Spinal cord (tissue), 10 donors: Measurements from ENCODE around the gene PRM3. TPM values are rescaled to one million over a fixed set of nuclear protein-coding genes. Genes with fewer than 3 reads are reported as not detected.

Experiments
- DNase-seq, 6 donors: peaks; one replicate each; pipeline versions ENCODE4 v3.0.0 to v3.0.0-alpha.2; 2013 to 2015; ENCODE audit warnings: low spot score in 6 of 6, low read depth in 4 of 6
- H3K27ac ChIP-seq: one replicate; pipeline ENCODE4 v1.5.1; 2013; ENCODE audit warnings: low read depth, low read length, control low read depth
- H3K27me3 ChIP-seq: one replicate; pipeline ENCODE4 v1.6.1; 2013; ENCODE audit warnings: low read length; ENCODE audit not compliant: control insufficient read depth, insufficient read depth
- H3K36me3 ChIP-seq: one replicate; pipeline ENCODE4 v1.6.1; 2013; ENCODE audit warnings: low read length; ENCODE audit not compliant: control insufficient read depth, insufficient read depth
- H3K4me1 ChIP-seq: one replicate; pipeline ENCODE4 v1.6.1; 2013; ENCODE audit warnings: low read length; ENCODE audit not compliant: control insufficient read depth, insufficient read depth
- H3K4me3 ChIP-seq: one replicate; pipeline ENCODE4 v1.5.1; 2013; ENCODE audit warnings: low read depth, low read length, control low read depth
- H3K9me3 ChIP-seq: one replicate; pipeline ENCODE4 v1.6.1; 2013; ENCODE audit warnings: low read length; ENCODE audit not compliant: control insufficient read depth, insufficient read depth
- WGBS: methylation state at CpG from one replicate; pipeline ENCODE4 v1.1.5; 2013; ENCODE audit warnings: missing lambda C conversion rate; ENCODE audit not compliant: insufficient coverage; 5-methylcytosine and 5-hydroxymethylcytosine counted together
- polyA plus RNA-seq, 2 donors: library from polyadenylated mRNA; unstranded; fragments of 120-200 nt; gene quantifications; one replicate each; pipeline ENCODE4 v1.2.1, GENCODE V29; 2013; ENCODE audit not compliant: insufficient read length in 2 of 2
- total RNA-seq, 2 donors: library from RNA; depleted of rRNA in 1 of 2; stranded (reverse); fragments of 120-200 nt in 1 of 2; fragments of >200 nt in 1 of 2; gene quantifications; one replicate each; pipeline versions ENCODE4 v1.2.3 to v1.2.4, GENCODE V29; 2013 to 2014
- donor health status: healthy.

The PRM3 gene
- total and polyA plus RNA-seq, 4 donors: not detected

GRCh38 chr16:11313493-11314308 is 40.3 kb upstream of the PRM3 start:
- 97% methylated on average over 6 of the region's 9 CpGs for WGBS
- no peaks in the 10 kb centered on the region for H3K36me3 ChIP-seq
- peaks cover 18% of the 10 kb centered on the region for H3K4me1 ChIP-seq
- H3K27ac ChIP-seq: no peak overlapping the region
- H3K4me3 ChIP-seq: no peak overlapping the region
- H3K9me3 ChIP-seq: no peaks in the 10 kb centered on the region
- no peak for DNase-seq
- peaks cover 6% of the 10 kb centered on the region for H3K27me3 ChIP-seq

DNA sequence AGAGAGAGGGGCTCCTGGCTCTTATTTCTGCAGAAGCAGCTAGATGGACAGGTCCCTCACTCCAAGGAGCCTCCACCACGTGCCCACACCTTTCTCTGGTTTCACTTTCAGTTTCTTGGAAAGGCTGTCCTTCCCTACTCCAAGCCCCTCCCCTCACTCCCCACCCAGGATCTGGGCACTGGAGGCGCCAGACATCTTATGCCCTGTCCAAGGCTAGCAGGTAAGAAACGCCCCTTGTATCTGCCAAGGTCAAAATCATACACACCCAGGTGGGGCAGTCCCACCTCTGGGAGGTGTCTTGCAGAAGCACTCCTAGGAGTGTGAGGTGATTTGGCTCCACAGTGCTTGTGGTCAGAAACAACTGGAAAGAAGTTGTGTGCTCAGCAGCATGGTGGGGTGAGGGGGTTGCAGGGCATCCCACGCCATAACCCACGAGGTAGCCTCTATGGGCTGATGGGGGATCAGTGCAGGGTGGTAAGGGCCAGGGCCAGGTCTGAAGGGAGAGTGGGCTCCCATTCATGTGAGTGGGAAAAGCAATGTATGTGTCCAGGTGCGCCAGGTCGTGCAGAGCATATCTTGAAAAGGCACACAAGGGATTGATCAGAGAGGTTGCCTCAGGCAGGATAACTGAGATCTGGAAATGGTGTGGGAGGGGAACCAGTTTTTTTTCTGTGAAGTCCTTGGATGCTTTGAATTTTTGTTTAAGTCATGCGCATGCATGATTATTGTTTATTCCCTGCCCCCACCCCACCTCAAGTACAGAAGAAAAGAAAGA is 39.5 kb upstream of the PRM3 start:
- no peak overlapping the region for H3K27ac ChIP-seq
- no peaks in the 10 kb centered on the region for H3K36me3 ChIP-seq
- 78% methylated on average over 6 of the region's 8 CpGs for WGBS
- no peak for DNase-seq
- no peaks in the 10 kb centered on the region for H3K9me3 ChIP-seq
- H3K27me3 ChIP-seq: peaks cover 6% of the 10 kb centered on the region
- H3K4me3 ChIP-seq: no peak overlapping the region
- H3K4me1 ChIP-seq: peaks cover 18% of the 10 kb centered on the region

- H3K27ac ChIP-seq: peak overlapping the region; percentile 25
- no peak for DNase-seq
- 86% methylated on average over 4 of the region's 10 CpGs for WGBS
These were observed 37.6 kb upstream of the PRM3 start for GRCh38 chr16:11310997-11311561.

GRCh38 chr16:11310634-11310977 is 37.2 kb upstream of the PRM3 start:
- H3K27me3 ChIP-seq: peaks cover 4% of the 10 kb centered on the region
- no peaks in the 10 kb centered on the region for H3K9me3 ChIP-seq
- no peaks in the 10 kb centered on the region for H3K36me3 ChIP-seq
- WGBS: 100% methylated on average over 2 of the region's 3 CpGs
- DNase-seq: no peak
- no peak overlapping the region for H3K4me3 ChIP-seq
- peaks cover 7% of the 10 kb centered on the region for H3K4me1 ChIP-seq
- no peak overlapping the region for H3K27ac ChIP-seq

More at GRCh38 chr16:11310997-11311561, 37.6 kb upstream of the PRM3 start:
- no peak overlapping the region for H3K4me3 ChIP-seq
- H3K9me3 ChIP-seq: no peaks in the 10 kb centered on the region
- no peaks in the 10 kb centered on the region for H3K36me3 ChIP-seq
- peaks cover 11% of the 10 kb centered on the region for H3K4me1 ChIP-seq
- H3K27me3 ChIP-seq: peaks cover 4% of the 10 kb centered on the region

DNA sequence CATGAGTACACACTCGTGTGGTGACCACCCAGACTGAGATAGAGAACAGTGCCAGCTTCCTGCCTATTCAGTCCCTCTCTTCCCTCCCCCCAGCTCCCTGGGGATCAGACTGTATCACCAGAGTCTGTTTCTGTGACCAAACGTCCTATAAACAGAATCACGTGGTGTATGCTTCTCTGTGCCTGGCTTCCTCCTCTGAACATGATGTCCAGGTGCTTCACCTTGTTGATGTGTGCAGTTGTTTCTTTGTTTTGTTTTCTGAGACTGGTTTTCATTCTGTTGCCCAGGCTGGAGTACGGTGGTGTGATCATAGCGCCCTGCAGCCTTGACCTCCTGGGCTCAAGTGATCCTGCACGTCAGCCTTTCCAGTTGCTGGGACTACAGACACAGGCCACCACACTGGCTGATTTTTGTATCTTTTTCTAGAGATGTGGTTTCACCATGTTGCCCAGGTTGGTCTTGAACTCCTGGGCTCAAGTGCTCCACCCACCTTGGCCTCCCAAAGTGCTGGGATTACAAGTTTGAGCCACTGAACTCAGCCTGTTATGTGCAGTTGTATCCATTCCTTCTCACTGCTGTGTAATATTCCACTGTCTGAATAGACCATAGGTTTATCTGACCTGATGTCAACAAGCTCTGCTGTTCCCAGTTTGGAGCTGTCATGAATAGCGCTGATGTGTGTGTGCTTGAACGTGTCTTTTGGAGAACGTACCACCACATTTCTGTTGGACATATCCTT is 36.6 kb upstream of the PRM3 start:
- DNase-seq: no peak
- WGBS: 67% methylated on average over 9 of the region's 9 CpGs
- H3K4me1 ChIP-seq: peaks cover 1% of the 10 kb centered on the region
- H3K4me3 ChIP-seq: no peak overlapping the region
- H3K36me3 ChIP-seq: no peaks in the 10 kb centered on the region
- no peaks in the 10 kb centered on the region for H3K9me3 ChIP-seq
- H3K27ac ChIP-seq: no peak overlapping the region
- no peaks in the 10 kb centered on the region for H3K27me3 ChIP-seq

DNA sequence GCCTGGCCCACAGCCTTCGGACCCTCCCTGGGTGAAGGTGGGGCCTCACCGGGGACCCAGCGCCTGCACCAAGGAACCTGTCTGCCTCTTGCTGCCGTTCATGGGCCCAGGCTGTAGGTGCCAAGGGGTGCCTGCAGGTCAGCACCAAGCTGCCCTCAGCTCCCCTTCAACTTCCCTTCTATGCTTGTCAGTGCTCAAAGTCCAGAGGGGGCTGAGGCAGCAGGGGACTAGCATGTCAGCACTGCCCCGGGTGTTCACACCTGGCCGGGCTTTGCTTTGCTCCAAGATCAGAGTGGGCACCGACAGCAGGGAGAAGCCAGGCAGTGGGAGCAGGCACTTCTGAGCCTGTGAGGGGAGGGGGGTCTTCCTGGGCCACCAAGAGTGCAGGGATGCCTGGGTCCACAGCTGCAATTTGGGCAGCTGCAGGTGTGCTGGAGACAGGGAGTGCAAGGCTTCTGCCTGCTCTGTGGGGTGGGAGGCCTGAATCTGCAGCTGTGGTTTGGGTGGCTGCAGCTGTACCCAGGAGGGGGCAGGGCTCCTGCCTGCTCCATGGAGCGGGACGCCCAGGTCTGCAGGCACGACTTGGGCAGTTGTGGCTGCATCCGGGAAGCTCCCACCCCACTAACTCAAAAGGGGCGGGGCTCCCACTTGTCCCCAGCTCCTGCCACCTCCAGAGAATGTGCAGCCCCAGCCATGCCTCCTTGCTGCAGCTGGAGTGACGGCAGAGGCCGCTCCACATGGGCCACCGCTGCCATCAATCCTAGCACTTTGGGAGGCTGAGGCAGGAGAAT is 35.3 kb upstream of the PRM3 start:
- H3K27me3 ChIP-seq: no peaks in the 10 kb centered on the region
- no peak overlapping the region for H3K27ac ChIP-seq
- no peaks in the 10 kb centered on the region for H3K36me3 ChIP-seq
- H3K4me1 ChIP-seq: no peaks in the 10 kb centered on the region
- DNase-seq: no peak
- H3K4me3 ChIP-seq: no peak overlapping the region
- H3K9me3 ChIP-seq: no peaks in the 10 kb centered on the region
- WGBS: 74% methylated on average over 15 of the region's 15 CpGs

GRCh38 chr16:11307639-11308492 is 34.4 kb upstream of the PRM3 start:
- H3K4me3 ChIP-seq: no peak overlapping the region
- no peak for DNase-seq
- no peaks in the 10 kb centered on the region for H3K36me3 ChIP-seq
- WGBS: 83% methylated on average over 19 of the region's 21 CpGs
- no peaks in the 10 kb centered on the region for H3K9me3 ChIP-seq
- no peaks in the 10 kb centered on the region for H3K27me3 ChIP-seq
- H3K4me1 ChIP-seq: no peaks in the 10 kb centered on the region
- no peak overlapping the region for H3K27ac ChIP-seq

DNA sequence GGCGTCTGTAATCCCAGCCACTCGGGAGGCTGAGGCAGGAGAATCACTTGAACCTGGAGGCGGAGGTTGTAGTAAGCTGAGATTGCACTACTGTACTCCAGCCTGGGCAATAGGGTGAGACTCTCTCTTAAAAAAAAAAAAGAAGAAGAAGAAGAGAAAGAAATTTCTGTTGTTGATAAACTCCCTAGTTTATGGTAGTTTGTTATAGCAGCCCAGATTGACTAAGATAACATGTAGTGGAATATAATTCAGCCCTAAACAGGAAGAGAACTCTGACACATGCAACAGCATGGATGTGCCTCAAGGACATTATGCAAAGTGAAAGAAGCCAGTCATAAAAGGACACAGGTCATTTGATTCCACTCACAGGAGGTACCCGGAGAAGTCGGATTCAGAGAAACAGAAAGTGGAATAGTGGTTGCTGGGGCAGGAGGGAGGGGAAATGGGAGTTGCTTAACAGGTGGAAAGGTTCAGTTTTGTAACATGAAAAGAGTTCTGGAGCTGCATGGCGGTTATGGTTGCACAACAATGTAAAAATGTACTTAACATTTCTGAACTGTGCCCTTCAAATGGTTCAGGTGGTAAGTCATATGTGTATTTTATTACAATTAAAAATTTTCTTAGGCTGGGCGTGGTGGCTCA is 33.7 kb upstream of the PRM3 start:
- H3K4me1 ChIP-seq: no peaks in the 10 kb centered on the region
- 89% methylated on average over 4 of the region's 7 CpGs for WGBS
- DNase-seq: no peak
- no peaks in the 10 kb centered on the region for H3K9me3 ChIP-seq
- H3K27ac ChIP-seq: no peak overlapping the region
- H3K27me3 ChIP-seq: no peaks in the 10 kb centered on the region
- H3K36me3 ChIP-seq: no peaks in the 10 kb centered on the region
- H3K4me3 ChIP-seq: no peak overlapping the region
